CD4-positive, alpha-beta T cell treated with Interleukin-21 for 1 hour (primary cell): ENCODE results near the gene BARX2.

Source experiments
- DNase-seq: peaks from one replicate; pipeline ENCODE4 v3.0.0-alpha.2; 2020

Gene BARX2

DNA sequence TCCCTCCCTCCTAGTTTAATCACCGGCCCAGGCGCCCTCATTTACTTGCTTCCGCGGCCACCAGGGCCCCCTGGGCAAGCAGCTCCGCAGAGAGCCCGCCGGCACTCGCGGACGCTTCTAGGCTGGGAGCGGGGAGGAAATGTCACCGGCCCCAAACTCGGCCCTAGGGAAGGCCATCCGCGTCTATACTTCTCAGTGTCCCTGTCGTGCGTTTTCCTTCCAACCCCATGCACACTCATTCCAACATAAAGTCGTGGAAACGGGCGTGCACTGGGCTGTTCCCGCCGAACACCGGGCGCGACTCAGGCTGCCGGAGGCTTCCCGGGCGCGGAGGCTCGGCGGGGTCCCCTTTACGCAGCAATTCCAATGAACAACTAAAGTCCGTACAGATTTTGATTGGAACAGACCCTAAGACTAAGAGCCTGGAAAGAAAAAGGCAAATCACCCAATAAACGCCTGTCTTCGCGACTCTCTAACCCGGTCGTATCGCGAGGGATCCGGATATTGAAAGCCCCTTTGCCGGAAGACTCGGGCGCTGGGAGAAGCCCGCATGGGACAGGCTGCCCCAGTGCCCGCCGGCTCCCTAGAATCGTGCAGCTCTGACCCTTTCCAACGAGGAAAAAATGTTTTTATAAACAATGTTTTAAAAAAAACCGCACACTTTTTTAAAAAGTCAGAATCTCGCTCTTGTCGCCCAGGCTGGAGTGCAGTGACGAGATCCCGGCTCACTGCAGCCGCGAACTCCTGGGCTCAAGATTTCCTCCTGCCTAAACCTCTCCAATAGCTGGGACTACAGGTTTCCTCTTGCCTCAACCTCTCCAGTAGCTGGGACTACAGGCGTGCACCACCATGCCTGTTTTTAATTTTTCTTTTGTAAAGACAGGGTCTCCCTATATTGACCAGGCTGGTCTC lies 1.3 kb upstream of the BARX2 start:
- no peak for DNase-seq

DNA sequence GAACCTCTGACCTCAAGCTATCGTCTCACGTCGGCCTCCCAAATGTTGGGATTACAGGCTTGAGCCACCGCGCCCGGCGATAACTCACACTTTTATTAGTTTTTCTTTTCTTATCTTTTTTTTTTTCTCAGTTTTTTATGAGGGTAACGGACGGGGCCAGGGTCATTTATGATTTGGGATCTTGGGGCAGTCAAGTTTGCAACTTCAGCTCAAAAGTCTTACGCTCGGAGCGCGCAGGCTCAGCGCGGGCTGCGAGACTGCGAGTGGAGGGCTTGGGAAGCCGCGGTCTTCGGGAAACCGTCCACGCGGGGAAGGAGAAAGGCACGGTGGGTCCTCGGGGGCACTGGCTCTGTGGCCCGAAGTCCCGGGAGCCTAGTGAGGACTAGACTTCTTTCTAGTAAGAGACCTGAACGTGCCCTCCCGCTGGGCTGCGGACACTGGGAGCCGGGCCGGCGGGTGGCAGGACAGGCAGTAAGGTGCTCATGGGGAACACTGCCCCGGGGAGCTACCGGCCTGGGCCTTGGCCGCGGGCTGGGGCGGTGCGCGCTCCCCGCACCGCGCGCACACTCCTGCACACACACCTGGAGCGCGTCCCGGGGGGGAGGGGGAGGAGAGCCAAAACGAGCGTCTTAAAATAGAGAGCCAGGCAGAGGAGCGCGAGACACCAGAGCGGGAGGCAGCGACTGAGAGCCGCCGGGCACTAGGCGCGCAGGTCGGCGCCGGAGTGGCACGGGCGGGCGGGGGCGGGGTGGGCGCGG lies 476 bp upstream of the BARX2 start:
- no peak for DNase-seq

DNA sequence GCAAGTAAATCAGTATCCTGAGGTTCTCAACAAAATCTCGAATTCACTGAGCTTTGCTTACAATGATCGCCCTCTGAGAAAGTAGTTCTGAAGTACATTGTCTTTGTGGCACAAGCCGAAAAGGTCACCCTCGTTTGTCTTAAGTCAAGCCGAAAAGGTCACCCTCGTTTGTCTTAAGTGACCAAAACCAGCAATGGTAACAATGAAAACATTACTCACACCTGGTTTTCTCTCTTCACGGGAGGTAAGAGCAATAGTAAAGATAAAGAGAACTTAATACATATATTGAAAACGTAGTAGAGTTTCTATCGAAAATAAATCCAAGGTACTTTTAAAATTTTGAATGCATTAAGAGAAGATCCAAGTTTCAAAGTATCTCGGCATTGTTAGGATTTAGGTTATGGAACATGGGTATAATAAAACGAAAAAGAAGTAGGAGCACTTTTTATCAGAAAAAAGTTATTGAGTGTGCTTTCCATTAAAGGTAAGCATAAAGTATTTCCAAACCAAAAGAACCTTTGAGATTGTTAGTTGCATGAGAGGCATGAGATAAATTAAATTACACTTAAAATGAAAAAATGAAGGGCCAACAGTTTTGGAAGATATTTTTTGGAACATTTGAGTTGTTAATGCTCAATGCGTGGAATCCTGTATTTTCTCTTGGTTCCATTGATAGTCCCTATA lies 1.2 kb downstream of the BARX2 start:
- no peak for DNase-seq

DNA sequence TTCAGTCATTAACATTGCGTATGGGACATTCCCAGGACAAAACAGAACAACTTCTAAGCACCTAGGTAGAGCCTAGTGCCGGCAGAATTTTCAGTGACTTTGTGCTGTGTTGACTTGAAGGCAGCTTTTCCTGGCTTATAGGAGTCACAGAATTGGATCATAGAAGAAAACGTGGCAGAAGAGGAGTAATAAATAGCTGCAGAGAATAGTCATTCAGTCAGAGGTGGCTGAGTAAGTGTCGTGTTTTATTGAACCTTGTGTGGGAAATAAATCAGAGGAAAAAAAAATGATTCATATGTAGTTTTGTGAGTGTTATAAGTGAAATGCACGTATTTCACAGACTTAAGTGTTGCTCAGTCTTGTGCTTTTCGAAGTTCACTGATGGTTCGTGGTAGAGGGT lies 2.1 kb downstream of the BARX2 start:
- no peak for DNase-seq

DNA sequence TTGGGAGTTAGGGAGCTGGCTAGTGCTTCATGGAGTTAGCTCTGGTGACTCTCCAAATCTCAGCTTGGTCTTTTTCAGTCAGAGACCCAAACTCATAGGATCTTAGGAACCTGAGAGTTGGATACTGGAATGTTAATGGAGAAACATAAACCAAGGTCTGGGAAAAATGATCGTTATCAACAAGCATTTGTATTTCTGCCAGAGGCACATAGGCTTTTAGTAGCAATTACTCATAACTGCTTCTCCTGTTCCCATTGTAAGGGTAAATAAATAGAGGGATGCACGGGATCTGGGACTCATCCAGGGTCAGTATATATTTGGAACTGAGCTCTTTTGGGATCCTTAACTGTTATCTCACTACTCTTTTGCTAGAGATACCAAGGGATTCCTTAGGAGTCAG lies 4.8 kb downstream of the BARX2 start:
- no peak for DNase-seq

DNA sequence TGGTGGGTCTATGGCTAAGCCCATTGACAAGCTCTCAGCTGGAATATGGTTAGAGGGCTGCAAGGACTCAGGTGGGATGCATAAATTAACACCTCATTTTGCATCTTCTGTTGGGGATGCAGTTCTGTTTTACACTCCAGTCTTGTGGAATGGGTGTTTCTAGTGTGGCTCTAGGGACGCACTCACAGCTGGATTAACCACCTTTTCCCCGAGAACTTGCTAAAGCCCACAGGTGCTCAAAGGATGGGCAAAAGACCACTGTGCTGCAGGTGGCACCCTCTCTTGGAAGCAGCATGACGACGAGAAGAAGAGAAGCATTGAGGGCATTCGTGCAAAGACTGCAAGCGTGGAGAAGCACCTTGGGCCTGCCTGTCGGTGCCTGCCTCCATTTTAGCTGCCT lies 6.9 kb downstream of the BARX2 start:
- no peak for DNase-seq

DNA sequence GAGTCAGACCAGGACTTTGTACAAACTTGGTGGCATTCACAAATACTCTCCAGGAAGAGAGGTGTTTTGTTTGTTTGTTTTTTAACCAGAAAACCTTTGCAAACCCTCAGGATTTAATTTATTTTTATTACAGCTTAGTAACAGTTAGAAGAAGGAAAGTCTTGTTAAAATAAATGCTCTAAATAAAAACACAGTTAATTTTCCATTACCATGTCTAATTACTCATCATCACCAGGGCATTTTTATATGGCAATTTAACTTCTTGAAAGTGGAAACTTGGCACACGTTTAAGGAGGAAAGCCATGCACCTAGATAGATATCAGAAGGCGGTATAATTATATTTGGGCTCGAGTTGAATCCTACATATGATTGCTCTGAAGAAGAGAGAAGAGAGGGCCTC lies 7.4 kb downstream of the BARX2 start:
- DNase-seq = no peak

DNA sequence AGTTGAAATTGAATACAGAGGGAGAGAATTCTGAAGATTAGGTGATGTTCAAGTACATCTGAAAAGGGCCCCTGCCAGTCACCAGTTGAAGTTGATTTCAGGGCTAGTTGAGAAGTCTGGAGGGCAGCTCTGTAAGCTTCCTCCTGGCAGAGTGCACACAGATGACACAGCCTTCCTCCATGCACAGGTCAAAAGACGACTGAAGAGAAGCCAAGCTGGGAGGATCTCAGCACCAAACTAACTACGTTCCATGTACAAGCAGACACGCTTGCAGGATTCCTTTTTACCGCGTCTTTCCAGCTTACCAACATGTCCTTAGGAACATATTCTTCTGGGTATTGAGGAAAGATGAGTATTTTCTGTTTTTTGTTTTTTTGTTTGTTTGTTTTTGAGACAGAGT lies 7.9 kb downstream of the BARX2 start:
- DNase-seq = no peak

DNA sequence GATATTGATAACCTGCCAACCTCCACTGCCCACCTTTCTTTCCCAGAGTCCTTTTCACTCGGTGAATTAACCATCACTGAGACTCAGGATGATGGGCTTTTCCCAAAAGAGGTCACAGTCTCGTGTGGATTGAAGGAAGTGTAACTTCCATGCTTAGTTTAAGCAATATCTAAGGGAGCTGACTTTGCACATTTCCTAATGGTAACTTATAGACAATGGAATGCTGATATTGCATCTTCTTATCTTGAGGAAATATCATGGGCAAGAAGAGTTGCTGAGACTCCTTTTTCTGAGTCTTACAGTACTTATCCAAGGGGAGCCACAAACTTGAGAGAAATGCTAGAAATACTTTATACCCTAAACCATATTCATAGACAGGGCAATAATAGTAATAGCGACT lies 8.8 kb downstream of the BARX2 start:
- no peak for DNase-seq

DNA sequence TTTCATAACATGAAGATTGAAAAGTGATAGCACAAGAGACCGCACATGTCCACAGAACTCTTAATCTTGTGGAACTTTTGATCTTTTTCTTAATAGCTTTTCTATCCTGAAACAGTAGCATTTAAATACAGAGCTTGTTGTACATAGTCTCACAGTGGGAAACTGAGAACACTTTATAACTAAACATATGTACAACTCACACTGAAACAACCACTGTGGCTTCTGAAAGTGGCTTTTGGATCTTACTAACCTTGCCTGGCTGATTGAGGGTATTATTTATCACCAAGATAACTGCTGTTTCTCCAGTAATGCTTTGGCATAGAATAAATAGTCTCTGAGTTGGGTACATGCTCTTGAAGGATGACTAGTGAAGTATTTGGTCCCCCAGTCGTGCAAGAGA lies 10.2 kb downstream of the BARX2 start:
- no peak for DNase-seq

DNA sequence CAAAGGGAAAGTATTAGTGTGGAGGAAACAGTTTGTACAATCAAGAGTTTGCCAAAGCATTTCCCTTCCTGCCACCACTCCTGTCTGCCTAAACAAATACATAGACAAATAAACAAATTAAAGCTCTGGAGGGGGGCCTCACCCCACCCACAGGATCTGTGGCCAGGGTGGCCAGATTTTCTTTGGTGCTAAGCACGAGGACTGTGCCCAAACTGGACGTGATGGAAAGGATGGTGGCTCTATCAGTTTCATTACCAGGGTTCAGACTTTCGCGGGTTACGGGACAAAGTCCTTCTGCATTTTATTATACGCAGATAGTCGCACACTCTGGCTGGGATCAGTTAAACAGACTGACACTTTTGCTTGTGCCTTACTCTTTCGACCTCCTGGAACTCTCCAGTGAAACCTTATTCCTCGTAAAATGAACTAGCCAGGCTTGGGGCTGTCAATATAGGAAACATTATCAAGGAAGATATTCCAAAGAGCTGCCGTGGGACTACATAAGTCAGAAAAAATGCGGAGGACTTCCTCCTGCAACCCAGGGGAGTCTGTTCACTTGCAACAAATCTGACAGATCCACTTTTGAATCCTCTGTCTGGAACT lies 11.2 kb downstream of the BARX2 start:
- DNase-seq = no peak

DNA sequence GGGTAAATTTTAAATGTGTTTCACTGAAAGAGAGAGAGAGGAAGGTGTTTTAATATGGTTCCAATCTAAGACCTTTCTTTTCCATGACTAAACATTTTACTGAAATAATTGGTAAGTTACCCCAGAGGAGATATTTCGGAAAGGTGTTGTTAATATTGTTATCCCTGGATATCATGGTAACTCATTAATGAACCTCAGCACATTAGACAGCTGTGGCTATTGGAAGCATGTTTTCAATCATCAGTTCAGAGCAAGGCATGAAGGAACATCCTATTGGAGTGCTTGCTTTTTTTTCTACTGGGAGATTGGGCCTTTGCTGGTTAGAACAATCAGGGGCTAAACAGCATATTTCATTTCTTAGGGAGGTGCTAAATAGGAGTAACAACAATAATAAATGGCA lies 11.8 kb downstream of the BARX2 start:
- DNase-seq = no peak

DNA sequence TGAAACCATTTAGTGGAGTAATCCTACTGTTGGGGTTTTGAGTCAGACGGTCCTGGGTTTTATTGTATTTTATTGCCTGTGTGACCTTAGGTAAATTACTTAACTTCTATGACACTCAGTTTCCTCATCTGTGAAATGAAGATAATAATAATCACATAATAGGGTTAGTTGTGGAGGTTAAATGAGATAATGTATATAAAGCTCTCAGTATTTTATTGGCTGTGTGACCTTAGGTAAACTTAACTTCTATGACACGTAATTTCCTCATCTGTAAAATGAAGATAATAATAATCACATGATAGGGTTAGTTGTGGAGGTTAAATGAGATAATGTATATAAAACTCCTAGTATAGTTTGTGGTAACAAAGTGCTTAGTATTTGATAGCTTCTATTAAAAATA lies 13.2 kb downstream of the BARX2 start:
- DNase-seq = no peak

DNA sequence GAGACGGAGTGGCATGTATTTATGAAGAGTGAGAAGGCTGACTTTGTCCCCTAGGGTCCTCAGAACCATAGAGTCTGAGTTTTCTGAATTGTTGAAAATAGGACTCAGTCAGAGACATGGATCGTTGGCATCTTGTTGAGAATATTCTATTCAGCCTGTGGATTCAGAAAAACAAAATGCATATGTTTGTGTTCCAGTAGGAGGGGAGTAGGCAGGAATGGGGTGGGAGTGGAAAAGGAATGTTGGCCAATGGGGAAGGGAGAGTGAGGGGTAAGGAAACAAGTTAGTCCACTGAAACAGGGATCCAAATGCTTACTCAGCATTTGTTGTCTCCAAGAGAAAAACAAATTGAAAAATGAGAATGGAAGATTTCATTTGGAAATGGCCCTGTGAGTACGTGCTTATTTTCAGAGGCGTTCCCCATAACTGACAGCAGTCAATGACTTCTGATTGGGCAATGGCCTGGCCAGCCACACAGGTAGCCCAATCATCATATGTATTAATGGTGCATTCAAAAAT lies 14.7 kb downstream of the BARX2 start:
- no peak for DNase-seq

DNA sequence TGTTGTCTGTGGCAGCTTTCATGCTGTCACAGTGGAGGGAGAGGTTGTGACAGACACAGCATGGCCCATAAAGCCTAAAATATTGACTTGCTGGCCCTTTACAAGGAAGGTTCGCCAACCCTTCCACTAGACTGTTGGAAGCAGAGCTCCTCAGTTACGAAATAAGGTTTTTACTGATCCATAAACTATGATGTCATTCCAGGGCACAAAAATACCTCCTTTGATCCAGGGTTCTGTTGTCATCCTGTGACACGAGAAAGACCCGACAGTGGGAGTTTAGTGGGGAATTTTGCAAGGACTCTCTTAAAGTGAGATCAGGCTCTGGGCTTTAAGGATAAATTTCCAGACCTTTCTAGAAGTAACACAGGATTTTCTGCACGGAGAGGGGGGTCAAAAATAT lies 15.7 kb downstream of the BARX2 start:
- DNase-seq = no peak

DNA sequence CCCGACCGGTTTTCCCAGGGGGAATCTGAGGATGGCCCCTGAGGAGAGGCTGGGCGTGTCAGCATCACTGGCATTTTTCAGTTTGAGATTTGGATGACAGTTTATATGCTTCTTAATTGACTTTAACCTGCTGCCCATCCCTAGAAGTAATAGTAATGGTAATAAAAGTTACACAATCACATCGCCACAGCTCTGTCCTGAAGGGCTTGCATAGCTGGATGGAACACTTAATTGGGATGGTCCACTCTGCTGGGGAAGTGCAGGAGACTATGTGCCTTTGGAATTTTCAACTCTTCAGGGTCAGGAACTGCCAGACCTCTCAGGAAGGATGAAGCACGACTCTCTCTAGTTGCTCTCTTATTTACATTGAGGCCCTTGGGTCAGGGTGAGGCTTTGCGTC lies 16.2 kb downstream of the BARX2 start:
- no peak for DNase-seq

DNA sequence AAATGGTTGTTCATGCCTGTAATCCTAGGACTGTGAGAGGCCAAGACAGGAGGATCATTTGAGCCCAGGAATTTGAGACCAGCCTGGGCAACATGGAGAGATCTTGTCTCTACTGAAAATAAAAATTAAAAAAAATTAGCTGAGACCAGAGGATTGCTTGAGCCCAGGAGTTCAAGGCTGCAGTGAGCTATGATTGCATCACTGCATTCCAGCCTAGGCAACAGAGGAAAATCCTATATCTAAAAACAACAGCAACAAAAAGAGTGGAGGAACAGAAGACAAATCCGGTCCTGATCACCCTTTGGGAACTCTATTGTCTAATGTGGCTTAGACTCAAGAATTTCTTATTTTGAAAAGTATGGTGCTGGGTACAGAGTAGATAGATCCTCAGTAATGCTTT lies 17.3 kb downstream of the BARX2 start:
- no peak for DNase-seq

DNA sequence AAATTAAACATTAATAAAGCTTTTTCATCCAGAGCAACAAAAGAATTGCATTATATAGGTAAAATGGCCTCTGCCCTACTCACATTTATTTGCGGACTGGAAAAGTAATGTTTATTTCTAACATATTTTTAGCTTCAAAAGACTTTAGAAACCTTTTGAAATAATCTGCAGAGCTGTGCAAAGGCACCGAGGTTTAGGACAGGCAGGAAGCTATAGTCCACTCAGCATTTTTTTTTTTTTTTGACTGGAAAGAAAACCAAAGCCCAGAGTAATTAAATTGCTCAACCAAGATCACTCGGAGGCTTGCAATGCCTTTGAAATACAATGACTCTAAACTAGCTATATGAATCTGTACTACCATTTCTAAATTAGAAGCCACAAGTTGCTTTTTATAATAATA lies 19.1 kb downstream of the BARX2 start:
- DNase-seq = no peak

DNA sequence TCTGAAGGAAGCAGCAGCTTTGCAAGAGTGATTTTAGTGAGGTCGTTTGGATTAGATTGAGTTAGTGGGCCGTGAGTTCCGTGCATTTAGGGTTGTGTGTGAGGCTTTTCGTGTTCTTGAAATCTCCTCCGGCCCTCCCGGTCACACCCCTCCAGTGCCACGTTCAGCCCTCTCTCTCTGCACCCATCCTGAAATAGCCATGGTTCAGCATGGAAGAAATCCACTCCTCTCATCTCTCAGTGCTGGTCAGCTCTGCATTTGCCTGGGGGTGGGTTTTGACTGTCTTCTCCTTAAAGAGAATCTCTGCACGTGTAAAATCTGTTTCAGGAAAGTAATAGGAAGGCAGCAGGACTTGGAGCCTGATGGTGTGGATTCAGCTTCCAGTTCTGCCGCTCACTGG lies 19.8 kb downstream of the BARX2 start:
- DNase-seq = no peak

DNA sequence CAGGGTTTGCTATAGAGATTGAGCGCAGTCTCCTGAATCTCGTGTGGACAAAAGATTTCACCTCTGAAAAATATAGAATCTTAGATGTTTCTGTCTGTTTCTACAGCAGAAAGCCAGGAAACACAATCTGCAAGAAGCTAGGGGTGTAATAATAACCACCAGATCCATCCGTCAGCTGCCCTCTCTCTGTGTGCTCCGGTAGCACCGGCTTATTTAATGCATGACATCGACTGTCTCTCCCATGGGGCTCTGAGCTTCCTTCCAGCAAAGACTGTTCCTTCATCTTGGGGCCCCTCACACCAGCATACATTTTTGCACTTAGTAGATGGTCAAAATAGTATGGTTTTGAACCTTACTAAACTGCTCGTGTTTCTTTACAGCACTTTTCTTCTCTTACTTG lies 20.2 kb downstream of the BARX2 start:
- no peak for DNase-seq

DNA sequence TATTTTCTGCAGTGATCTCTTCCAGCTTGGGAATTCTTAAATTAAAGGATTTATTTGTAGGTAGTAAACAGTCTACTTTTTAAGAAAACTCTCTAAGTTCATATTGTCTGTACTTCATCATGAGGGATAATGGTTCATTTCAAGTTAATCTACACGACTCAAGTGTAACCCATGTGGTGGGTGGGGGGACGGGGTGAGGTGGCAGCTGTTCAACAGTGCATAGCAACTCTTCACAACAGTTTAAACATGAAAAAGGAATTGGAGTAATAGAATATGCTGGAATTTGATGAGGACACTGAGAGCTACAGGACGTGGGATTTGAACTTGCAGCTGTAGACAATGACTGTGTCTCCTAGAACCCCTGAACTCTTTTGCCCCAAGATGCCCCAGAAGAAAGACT lies 20.8 kb downstream of the BARX2 start:
- DNase-seq = no peak

DNA sequence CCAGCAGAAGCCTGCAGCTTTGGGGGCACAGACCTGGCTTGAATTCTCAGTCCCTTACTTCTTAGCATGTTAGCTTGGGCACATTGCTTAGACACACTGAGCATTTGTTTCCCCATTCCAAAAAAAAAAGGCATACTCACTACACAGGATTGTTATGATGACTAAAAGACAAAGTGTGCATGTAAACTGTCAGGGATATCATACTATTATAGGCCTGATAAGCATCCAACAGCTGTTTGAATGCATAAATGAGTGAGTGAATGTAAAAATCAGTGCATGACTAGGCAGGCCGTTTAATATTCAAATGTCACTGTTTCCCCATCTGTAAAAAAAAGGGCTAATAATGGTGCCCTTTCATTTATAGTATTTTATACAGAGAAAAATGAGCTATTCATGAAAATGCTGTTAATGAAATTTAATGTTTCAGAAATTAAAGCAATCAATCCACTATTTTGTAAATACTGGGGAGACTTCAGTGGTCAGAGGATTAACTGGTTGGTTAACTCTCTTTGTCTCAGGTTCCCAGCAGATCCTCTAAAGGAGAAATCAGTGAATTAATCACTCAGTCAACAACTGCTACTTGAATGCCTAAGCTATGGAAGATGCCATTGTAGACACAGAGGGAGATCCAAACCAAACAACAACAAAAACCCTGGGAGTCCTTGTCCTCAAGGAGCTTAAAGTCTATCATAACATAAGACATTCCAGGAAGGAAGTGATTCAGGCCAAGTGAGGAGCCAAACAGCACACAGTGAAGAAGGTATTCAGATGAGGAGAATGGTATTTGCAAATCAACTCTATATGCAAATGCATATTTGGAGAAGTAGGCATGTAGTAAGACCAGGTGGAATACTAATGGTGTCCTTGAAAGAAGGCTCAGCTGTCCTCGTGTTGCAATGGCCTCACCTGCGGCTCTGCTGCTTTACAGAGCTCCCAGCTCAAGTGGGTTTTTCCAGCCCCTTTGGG lies 26.8 kb downstream of the BARX2 start:
- DNase-seq = no peak
